ENCODE results near the gene ATP13A4. TPM values are rescaled to one million over a fixed set of nuclear protein-coding genes. Genes with fewer than 3 reads are reported as not detected.

Gene ATP13A4
- total and polyA plus RNA-seq, 2 of the 8 experiments (the other 6 are each of a cell fraction or from before 2014, with no cell fraction given) = 0.12 TPM; not detected in 1

GRCh38 chr3:193490580-193490979 lies 64.1 kb downstream of the ATP13A4 start:
- 0 out of 2 replicates have a peak overlapping the region, but pooled peaks have one; percentile 7 for H2AFZ ChIP-seq (ENCODE audit: low read length)
- TF ChIP-seq SIRT6 (IDR thresholded peaks at IDR 0.05; ENCODE audit: low read length) = no peak
- no peak for TF ChIP-seq POLR2AphosphoS5 (IDR thresholded peaks at IDR 0.05; ENCODE audit: low read depth, low read length)
- TF ChIP-seq USF2 (IDR thresholded peaks at IDR 0.05; ENCODE audit: low read length) = no peak
- no peak for TF ChIP-seq BACH1 (IDR thresholded peaks at IDR 0.05; ENCODE audit: low read length)
- no peak for TF ChIP-seq JUN (IDR thresholded peaks at IDR 0.05; ENCODE audit: low read depth, low read length)
- no peak for TF ChIP-seq CTBP2 (IDR thresholded peaks at IDR 0.05; ENCODE audit: borderline replicate concordance, insufficient read depth, insufficient read length, low read length)
- no peak for TF ChIP-seq RFX5 (IDR thresholded peaks at IDR 0.05; ENCODE audit: borderline replicate concordance, low read depth, low read length)
- no peak for TF ChIP-seq KDM4A (IDR thresholded peaks at IDR 0.05; ENCODE audit: low read depth, low read length, severe bottlenecking)
- TF ChIP-seq PHF8 (conservative IDR thresholded peaks at IDR 0.05; ENCODE audit: low read depth, low read length) = no peak
- no peak for TF ChIP-seq FOSL1 (IDR thresholded peaks at IDR 0.05; ENCODE audit: insufficient read depth, low read depth, low read length)
- no peak for TF ChIP-seq TAF1 (IDR thresholded peaks at IDR 0.05; ENCODE audit: low read depth, low read length)
- no peak for TF ChIP-seq YY1 (IDR thresholded peaks at IDR 0.05; ENCODE audit: low read depth, low read length)
- no peak for TF ChIP-seq RXRA (IDR thresholded peaks at IDR 0.05; ENCODE audit: insufficient read depth, low read depth, low read length)
- TF ChIP-seq SP2 (IDR thresholded peaks at IDR 0.05; ENCODE audit: low read length) = no peak
- no peak for TF ChIP-seq BCL11A (IDR thresholded peaks at IDR 0.05; ENCODE audit: low read depth in 2 of 2, low read length in 2 of 2)

More at GRCh38 chr3:193490580-193490979, 64.1 kb downstream of the ATP13A4 start:
- Histone ChIP-seq H2BK120ac (replicated peaks; ENCODE audit: low read depth, low read length) (no peak overlapping the region), H4K5ac (ENCODE audit: insufficient read length, low read depth, low read length) (no peak overlapping the region), H4K20me1 (replicated peaks in 1 of 2; ENCODE audit: control insufficient read depth in 1 of 2, insufficient read depth in 2 of 2, low read length in 2 of 2) (no peaks in the 10 kb centered on the region), H3K36me3 (ENCODE audit: control insufficient read depth in 2 of 4, insufficient read depth in 4 of 4, low read length in 3 of 4) (no peaks in the 10 kb centered on the region), H3K79me1 (ENCODE audit: low read depth, low read length) (no peaks in the 10 kb centered on the region), H2BK15ac (ENCODE audit: low read length) (no peak overlapping the region), H3K9ac (replicated peaks in 1 of 4; ENCODE audit: extremely low read depth in 1 of 4, low read depth in 3 of 4, low read length in 3 of 4) (no peak overlapping the region), H4K8ac (ENCODE audit: extremely low read depth, insufficient read depth, low read length) (no peak overlapping the region), H3K14ac (ENCODE audit: insufficient read length) (no peak overlapping the region), H3K4ac (replicated peaks; ENCODE audit: insufficient read length, low read depth, low read length) (no peak overlapping the region), H3K27me3 (replicated peaks in 1 of 4; ENCODE audit: control insufficient read depth in 3 of 4, extremely low read depth in 1 of 4, insufficient read depth in 3 of 4, low read length in 3 of 4) (no peaks in the 10 kb centered on the region), H3K79me2 (ENCODE audit: control insufficient read depth in 1 of 2, insufficient read depth in 2 of 2, low read length in 2 of 2) (no peaks in the 10 kb centered on the region), H2AK5ac (ENCODE audit: low read depth, low read length) (no peak overlapping the region), H3K18ac (ENCODE audit: extremely low read depth, low read length) (no peak overlapping the region), H3K9me3 (ENCODE audit: insufficient read depth in 2 of 2, low read depth in 1 of 2, low read length in 1 of 2) (no peaks in the 10 kb centered on the region), H3K23me2 (ENCODE audit: low read depth, low read length) (no peaks in the 10 kb centered on the region), H4K91ac (replicated peaks; ENCODE audit: insufficient read length, low read length) (no peak overlapping the region), H2BK12ac (ENCODE audit: low read depth, low read length) (no peak overlapping the region), H3K56ac (replicated peaks; ENCODE audit: insufficient read length, low read depth, low read length) (no peak overlapping the region), H3K4me2 (ENCODE audit: insufficient read depth in 1 of 2, low read depth in 2 of 2, low read length in 2 of 2) (no peak overlapping the region), H3K23ac (ENCODE audit: insufficient read length) (no peak overlapping the region), H3K4me1 (replicated peaks in 1 of 4; ENCODE audit: control insufficient read depth in 3 of 4, insufficient read depth in 4 of 4, low read length in 3 of 4) (no peaks in the 10 kb centered on the region), H2BK20ac (ENCODE audit: low read length) (no peak overlapping the region), H3K27ac (ENCODE audit: low read depth, low read length) (no peak overlapping the region), H2BK5ac (ENCODE audit: low read depth, low read length) (no peak overlapping the region), H3K4me3 (ENCODE audit: extremely low read depth in 1 of 4, insufficient read depth in 2 of 4, low read depth in 3 of 4, low read length in 4 of 4) (no peak overlapping the region)
- POLR2A ChIA-PET (ENCODE audit: partially characterized antibody) = no interaction called here
- CTCF ChIA-PET (ENCODE audit: partially characterized antibody) = interaction anchor here (1.3 kb wide), 1 partner anchor 22 kb away, joined by 4 read pairs; no protein-coding TSS in a partner anchor
- FAIRE-seq (no peak), DNase-seq (ENCODE audit: low read depth in 1 of 2, low spot score in 2 of 2) (no peak)
- WGBS, 2 experiments (ENCODE audit: extremely low coverage in 1 of 2, insufficient coverage in 1 of 2, insufficient read length in 1 of 2, insufficient replicate concordance in 2 of 2, low coverage in 1 of 2, low lambda C conversion rate in 2 of 2, missing lambda C conversion rate in 1 of 2) = 82% methylated on average over 4 of the region's 4 CpGs; no CpG with 5 or more reads in 1 of the 2 experiments
